WTC11 (cell line): Measurements from ENCODE around the gene THRA.

ENCODE experiments used
- CREB1 ChIP-seq: sonication (generic); formaldehyde crosslinking; IDR thresholded peaks from 2 replicates; pipeline ENCODE4 v1.8.0; 2023; ENCODE audit warnings: mild to moderate bottlenecking, missing genetic modification reagents
- CTCF ChIP-seq: fragments of 200-600 bp; IDR thresholded peaks from 2 replicates; pipeline ENCODE4 v1.8.0; 2022; ENCODE audit warnings: antibody characterized with exemption
- E2F5 ChIP-seq: sonication (generic); formaldehyde crosslinking; IDR thresholded peaks from 2 replicates; pipeline ENCODE4 v1.8.1; 2022; ENCODE audit warnings: mild to moderate bottlenecking, moderate library complexity, missing genetic modification reagents
- FOXP4 ChIP-seq: sonication (generic); formaldehyde crosslinking; IDR thresholded peaks from 2 replicates; pipeline ENCODE4 v1.8.0; 2022; ENCODE audit warnings: mild to moderate bottlenecking, missing genetic modification reagents
- NFATC4 ChIP-seq: fragments of 250-450 bp; sonication (Bioruptor Pico); IDR thresholded peaks from 2 replicates; pipeline ENCODE4 v1.9.0; 2021; ENCODE audit warnings: mild to moderate bottlenecking
- USF1 ChIP-seq: sonication (generic); formaldehyde crosslinking; IDR thresholded peaks from 2 replicates; pipeline ENCODE4 v1.8.0; 2022; ENCODE audit warnings: mild to moderate bottlenecking, missing genetic modification reagents
- ZNF232 ChIP-seq: sonication (generic); formaldehyde crosslinking; IDR thresholded peaks from 2 replicates; pipeline ENCODE4 v1.8.0; 2022; ENCODE audit warnings: mild to moderate bottlenecking, missing genetic modification reagents

GRCh38 chr17:40015998-40016985 lies 46.5 kb upstream of the THRA start:
- no peak for TF ChIP-seq CTCF
- TF ChIP-seq FOXP4 = no peak
- no peak for TF ChIP-seq CREB1 (CRISPR knock-in tag)
- TF ChIP-seq ZNF232 (CRISPR knock-in tag) = no peak
- TF ChIP-seq NFATC4 (CRISPR knock-in tag) = no peak
- TF ChIP-seq USF1 = no peak
- no peak for TF ChIP-seq E2F5 (CRISPR knock-in tag)
